WTC11 (cell line): ENCODE measurements around the gene TMPRSS5. TPM values are rescaled to one million over a fixed set of nuclear protein-coding genes. Genes with fewer than 3 reads are reported as not detected.

Source experiments
- ATAC-seq: fragments of 200-7000 bp; cut with Tn5 transposase; 2 replicates; pipeline ENCODE4 v1.10.0; 2021; ENCODE audit warnings: mild to moderate bottlenecking, moderate library complexity
- CTCF ChIA-PET: fragments of 300-600 bp; sonication (Branson Sonifier 250); formaldehyde crosslinking; loops from one replicate; lab custom pipeline; 2021; ENCODE audit warnings: antibody characterized with exemption; lab: Charles Lee
- POLR2A ChIA-PET: fragments of 350-600 bp; sonication (Branson Sonifier 250); formaldehyde crosslinking; loops from one replicate; lab custom pipeline; 2021; ENCODE audit warnings: antibody characterized with exemption; lab: Charles Lee
- DNase-seq: peaks from one replicate; pipeline ENCODE4 v3.0.0; 2021; ENCODE audit warnings: low spot score
- H3K27ac Mint-ChIP-seq: 2 replicates; pipeline ENCODE4 v1.8.0; 2021; ENCODE audit warnings: mixed read lengths
- H3K27me3 Mint-ChIP-seq: 2 replicates; pipeline ENCODE4 v1.8.0; 2021; ENCODE audit warnings: low read depth, mild to moderate bottlenecking, moderate library complexity, mixed read lengths
- H3K36me3 Mint-ChIP-seq: 2 replicates; pipeline ENCODE4 v1.8.0; 2021; ENCODE audit warnings: mixed read lengths
- H3K4me1 Mint-ChIP-seq: 2 replicates; pipeline ENCODE4 v1.8.0; 2022; ENCODE audit warnings: mixed read lengths
- H3K4me3 Mint-ChIP-seq: 2 replicates; pipeline ENCODE4 v1.8.0; 2021; ENCODE audit warnings: mild to moderate bottlenecking, moderate library complexity, mixed read lengths
- H3K9me3 Mint-ChIP-seq: 2 replicates; pipeline ENCODE4 v1.8.0; 2021; ENCODE audit warnings: mixed read lengths
- ELF4 ChIP-seq: sonication (generic); formaldehyde crosslinking; IDR thresholded peaks from 2 replicates; pipeline ENCODE4 v1.8.1; 2022; ENCODE audit warnings: low read depth, mild to moderate bottlenecking, moderate library complexity, missing genetic modification reagents
- EMX1 ChIP-seq: fragments of 250-450 bp; sonication (Bioruptor Pico); IDR thresholded peaks from 2 replicates; pipeline ENCODE4 v1.8.0; 2021; ENCODE audit warnings: mild to moderate bottlenecking
- GTF2I ChIP-seq: fragments of 250-450 bp; sonication (Bioruptor Pico); conservative IDR thresholded peaks from 2 replicates; pipeline ENCODE4 v1.4.0; 2021; ENCODE audit warnings: mild to moderate bottlenecking
- RELA ChIP-seq: sonication (generic); formaldehyde crosslinking; IDR thresholded peaks from 2 replicates; pipeline ENCODE4 v1.8.1; 2022; ENCODE audit warnings: missing genetic modification reagents, mild to moderate bottlenecking, borderline replicate concordance
- ZNF138 ChIP-seq: sonication (generic); formaldehyde crosslinking; conservative IDR thresholded peaks from 2 replicates; pipeline ENCODE4 v1.8.1; 2022; ENCODE audit warnings: mild to moderate bottlenecking, moderate library complexity, missing genetic modification reagents
- total RNA-seq: library from RNA; stranded (reverse); gene quantifications from 3 replicates; pipeline ENCODE4 v1.2.3, GENCODE V29; 2021
- TF ChIP-seq, protein P1 (sequence below): sonication (generic); formaldehyde crosslinking; IDR thresholded peaks from 2 replicates; pipeline ENCODE4 v1.8.1; 2022; ENCODE audit warnings: mild to moderate bottlenecking, moderate library complexity, missing genetic modification reagents
- TF ChIP-seq, protein P2 (sequence below): sonication (generic); formaldehyde crosslinking; IDR thresholded peaks from 2 replicates; pipeline ENCODE4 v1.8.0; 2023; ENCODE audit warnings: missing genetic modification reagents, mild to moderate bottlenecking, borderline replicate concordance
- TF ChIP-seq, protein P3 (sequence below): fragments of 250-450 bp; sonication (Bioruptor Pico); IDR thresholded peaks from 2 replicates; pipeline ENCODE4 v1.8.0; 2021; ENCODE audit warnings: mild to moderate bottlenecking
- TF ChIP-seq, protein P4 (sequence below): fragments of 200-600 bp; IDR thresholded peaks from 2 replicates; pipeline ENCODE4 v1.8.0; 2022; ENCODE audit warnings: antibody characterized with exemption
- TF ChIP-seq, protein P5 (sequence below): sonication (generic); formaldehyde crosslinking; IDR thresholded peaks from 2 replicates; pipeline ENCODE4 v1.8.1; 2023; ENCODE audit warnings: mild to moderate bottlenecking, missing genetic modification reagents, moderate library complexity
- TF ChIP-seq, protein P6 (sequence below): sonication (generic); formaldehyde crosslinking; IDR thresholded peaks from 2 replicates; pipeline ENCODE4 v1.8.1; 2023; ENCODE audit warnings: mild to moderate bottlenecking, moderate library complexity, missing genetic modification reagents

Gene TMPRSS5
- total RNA-seq, 1 experiment from 2014 or later = 1.7 TPM

DNA sequence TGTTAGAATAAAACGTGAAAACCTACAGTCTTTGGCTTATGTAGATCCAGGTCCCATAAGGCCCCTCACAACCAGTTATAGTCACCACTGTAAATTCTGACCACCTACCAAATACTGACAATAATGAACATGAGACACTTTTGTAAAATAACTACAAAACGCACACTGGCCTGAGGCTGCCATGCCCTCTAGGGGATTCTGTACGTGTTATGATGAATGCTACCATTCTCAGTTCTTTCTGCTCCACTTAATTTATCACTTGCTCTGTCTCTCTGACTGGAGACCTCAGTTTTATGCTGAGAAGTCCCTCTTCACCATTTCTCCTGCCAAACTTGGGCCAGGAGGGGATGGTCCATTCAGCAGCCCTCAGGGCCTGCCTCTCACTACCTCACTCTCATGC lies 18.7 kb upstream of the TMPRSS5 start:
- Mint-ChIP-seq H3K4me3 (no peak overlapping the region), H3K27me3 (no peaks in the 10 kb centered on the region), H3K27ac (no peak overlapping the region), H3K36me3 (no peaks in the 10 kb centered on the region), H3K4me1 (peaks cover 6% of the 10 kb centered on the region; the same call in 1 of the 2 replicates), H3K9me3 (peaks cover 6% of the 10 kb centered on the region; the same call in 1 of the 2 replicates)
- ChIA-PET CTCF (interaction anchor here (1.1 to 2.5 kb wide), 3 partner anchors 138 to 172 kb away, joined by 3 to 10 read pairs (median 4); no protein-coding TSS in a partner anchor), POLR2A (no interaction called here)
- TF ChIP-seq, protein P1, sequence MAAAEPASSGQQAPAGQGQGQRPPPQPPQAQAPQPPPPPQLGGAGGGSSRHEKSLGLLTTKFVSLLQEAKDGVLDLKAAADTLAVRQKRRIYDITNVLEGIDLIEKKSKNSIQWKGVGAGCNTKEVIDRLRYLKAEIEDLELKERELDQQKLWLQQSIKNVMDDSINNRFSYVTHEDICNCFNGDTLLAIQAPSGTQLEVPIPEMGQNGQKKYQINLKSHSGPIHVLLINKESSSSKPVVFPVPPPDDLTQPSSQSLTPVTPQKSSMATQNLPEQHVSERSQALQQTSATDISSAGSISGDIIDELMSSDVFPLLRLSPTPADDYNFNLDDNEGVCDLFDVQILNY (CRISPR knock-in tag) = no peak
- no peak for ATAC-seq
- no peak for DNase-seq

DNA sequence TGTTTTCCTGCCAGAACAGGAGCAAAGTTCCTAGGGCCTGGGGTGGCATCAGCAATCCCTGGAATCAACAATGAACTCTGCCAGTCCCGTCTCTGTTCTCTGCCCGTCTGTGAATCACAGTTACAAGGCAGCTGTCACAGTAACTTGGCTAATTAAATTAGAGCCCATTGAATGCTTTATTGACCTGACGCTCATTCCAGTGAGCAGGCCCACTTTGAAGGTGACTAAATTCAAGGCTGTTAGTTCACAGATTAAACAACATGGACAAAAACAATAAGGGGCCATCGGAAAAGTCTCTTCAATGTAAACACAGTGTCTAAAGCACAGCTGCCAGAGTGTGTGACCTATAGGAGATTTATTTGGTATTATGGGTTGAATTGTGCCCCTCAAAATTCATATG lies 17.7 kb upstream of the TMPRSS5 start:
- no peaks in the 10 kb centered on the region for H3K27me3 Mint-ChIP-seq
- ChIA-PET CTCF (no interaction called here), POLR2A (no interaction called here)
- H3K4me1 Mint-ChIP-seq = peaks cover 6% of the 10 kb centered on the region; the same call in 1 of the 2 replicates
- peaks cover 11% of the 10 kb centered on the region; the same call in 1 of the 2 replicates for H3K9me3 Mint-ChIP-seq
- TF ChIP-seq GTF2I (CRISPR knock-in tag) (no peak), EMX1 (no peak), ELF4 (CRISPR knock-in tag) (no peak), RELA (CRISPR knock-in tag) (no peak), ZNF138 (CRISPR knock-in tag) (no peak)
- TF ChIP-seq, protein P2, sequence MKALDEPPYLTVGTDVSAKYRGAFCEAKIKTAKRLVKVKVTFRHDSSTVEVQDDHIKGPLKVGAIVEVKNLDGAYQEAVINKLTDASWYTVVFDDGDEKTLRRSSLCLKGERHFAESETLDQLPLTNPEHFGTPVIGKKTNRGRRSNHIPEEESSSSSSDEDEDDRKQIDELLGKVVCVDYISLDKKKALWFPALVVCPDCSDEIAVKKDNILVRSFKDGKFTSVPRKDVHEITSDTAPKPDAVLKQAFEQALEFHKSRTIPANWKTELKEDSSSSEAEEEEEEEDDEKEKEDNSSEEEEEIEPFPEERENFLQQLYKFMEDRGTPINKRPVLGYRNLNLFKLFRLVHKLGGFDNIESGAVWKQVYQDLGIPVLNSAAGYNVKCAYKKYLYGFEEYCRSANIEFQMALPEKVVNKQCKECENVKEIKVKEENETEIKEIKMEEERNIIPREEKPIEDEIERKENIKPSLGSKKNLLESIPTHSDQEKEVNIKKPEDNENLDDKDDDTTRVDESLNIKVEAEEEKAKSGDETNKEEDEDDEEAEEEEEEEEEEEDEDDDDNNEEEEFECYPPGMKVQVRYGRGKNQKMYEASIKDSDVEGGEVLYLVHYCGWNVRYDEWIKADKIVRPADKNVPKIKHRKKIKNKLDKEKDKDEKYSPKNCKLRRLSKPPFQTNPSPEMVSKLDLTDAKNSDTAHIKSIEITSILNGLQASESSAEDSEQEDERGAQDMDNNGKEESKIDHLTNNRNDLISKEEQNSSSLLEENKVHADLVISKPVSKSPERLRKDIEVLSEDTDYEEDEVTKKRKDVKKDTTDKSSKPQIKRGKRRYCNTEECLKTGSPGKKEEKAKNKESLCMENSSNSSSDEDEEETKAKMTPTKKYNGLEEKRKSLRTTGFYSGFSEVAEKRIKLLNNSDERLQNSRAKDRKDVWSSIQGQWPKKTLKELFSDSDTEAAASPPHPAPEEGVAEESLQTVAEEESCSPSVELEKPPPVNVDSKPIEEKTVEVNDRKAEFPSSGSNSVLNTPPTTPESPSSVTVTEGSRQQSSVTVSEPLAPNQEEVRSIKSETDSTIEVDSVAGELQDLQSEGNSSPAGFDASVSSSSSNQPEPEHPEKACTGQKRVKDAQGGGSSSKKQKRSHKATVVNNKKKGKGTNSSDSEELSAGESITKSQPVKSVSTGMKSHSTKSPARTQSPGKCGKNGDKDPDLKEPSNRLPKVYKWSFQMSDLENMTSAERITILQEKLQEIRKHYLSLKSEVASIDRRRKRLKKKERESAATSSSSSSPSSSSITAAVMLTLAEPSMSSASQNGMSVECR = no peak
- TF ChIP-seq, protein P3, sequence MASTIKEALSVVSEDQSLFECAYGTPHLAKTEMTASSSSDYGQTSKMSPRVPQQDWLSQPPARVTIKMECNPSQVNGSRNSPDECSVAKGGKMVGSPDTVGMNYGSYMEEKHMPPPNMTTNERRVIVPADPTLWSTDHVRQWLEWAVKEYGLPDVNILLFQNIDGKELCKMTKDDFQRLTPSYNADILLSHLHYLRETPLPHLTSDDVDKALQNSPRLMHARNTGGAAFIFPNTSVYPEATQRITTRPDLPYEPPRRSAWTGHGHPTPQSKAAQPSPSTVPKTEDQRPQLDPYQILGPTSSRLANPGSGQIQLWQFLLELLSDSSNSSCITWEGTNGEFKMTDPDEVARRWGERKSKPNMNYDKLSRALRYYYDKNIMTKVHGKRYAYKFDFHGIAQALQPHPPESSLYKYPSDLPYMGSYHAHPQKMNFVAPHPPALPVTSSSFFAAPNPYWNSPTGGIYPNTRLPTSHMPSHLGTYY (CRISPR knock-in tag) = no peak
- TF ChIP-seq, protein P4, sequence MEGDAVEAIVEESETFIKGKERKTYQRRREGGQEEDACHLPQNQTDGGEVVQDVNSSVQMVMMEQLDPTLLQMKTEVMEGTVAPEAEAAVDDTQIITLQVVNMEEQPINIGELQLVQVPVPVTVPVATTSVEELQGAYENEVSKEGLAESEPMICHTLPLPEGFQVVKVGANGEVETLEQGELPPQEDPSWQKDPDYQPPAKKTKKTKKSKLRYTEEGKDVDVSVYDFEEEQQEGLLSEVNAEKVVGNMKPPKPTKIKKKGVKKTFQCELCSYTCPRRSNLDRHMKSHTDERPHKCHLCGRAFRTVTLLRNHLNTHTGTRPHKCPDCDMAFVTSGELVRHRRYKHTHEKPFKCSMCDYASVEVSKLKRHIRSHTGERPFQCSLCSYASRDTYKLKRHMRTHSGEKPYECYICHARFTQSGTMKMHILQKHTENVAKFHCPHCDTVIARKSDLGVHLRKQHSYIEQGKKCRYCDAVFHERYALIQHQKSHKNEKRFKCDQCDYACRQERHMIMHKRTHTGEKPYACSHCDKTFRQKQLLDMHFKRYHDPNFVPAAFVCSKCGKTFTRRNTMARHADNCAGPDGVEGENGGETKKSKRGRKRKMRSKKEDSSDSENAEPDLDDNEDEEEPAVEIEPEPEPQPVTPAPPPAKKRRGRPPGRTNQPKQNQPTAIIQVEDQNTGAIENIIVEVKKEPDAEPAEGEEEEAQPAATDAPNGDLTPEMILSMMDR = no peak
- TF ChIP-seq, protein P5, sequence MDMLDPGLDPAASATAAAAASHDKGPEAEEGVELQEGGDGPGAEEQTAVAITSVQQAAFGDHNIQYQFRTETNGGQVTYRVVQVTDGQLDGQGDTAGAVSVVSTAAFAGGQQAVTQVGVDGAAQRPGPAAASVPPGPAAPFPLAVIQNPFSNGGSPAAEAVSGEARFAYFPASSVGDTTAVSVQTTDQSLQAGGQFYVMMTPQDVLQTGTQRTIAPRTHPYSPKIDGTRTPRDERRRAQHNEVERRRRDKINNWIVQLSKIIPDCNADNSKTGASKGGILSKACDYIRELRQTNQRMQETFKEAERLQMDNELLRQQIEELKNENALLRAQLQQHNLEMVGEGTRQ (CRISPR knock-in tag) = no peak
- TF ChIP-seq, protein P6, sequence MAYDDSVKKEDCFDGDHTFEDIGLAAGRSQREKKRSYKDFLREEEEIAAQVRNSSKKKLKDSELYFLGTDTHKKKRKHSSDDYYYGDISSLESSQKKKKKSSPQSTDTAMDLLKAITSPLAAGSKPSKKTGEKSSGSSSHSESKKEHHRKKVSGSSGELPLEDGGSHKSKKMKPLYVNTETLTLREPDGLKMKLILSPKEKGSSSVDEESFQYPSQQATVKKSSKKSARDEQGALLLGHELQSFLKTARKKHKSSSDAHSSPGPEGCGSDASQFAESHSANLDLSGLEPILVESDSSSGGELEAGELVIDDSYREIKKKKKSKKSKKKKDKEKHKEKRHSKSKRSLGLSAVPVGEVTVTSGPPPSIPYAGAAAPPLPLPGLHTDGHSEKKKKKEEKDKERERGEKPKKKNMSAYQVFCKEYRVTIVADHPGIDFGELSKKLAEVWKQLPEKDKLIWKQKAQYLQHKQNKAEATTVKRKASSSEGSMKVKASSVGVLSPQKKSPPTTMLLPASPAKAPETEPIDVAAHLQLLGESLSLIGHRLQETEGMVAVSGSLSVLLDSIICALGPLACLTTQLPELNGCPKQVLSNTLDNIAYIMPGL = no peak
- ATAC-seq = no peak
- no peak overlapping the region for H3K27ac Mint-ChIP-seq
- H3K36me3 Mint-ChIP-seq = no peaks in the 10 kb centered on the region
- DNase-seq = no peak
- H3K4me3 Mint-ChIP-seq = no peak overlapping the region
